ENCODE data around the gene TARS1. TPM values are rescaled to one million over a fixed set of nuclear protein-coding genes. Genes with fewer than 3 reads are reported as not detected.

Gene TARS1
- polyA plus RNA-seq, 2 of the 4 experiments (the other 2 are of a cell fraction): 287 to 398 TPM

DNA sequence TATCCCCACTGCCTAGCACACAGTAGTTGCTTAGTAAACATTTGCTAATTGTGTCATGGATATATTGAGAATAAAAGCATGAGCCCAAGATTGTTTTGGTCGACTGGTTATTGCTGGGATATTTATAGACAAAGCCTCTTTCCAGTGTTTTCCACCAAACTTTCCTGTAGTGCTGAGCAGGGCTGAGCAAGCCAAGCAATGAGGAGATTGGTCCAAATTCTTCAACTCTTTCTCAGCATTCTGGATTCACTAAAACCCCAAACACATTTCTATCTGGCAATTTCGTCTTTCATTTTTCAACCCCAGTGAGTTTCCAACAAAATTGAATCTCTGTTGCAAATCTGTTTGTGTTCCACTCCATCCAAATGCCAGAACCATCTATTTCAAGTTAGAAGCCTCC lies 31.9 kb upstream of the TARS1 start:
- WGBS (ENCODE audit: missing lambda C conversion rate): 42% methylated on average over 2 of the region's 2 CpGs
- ATAC-seq (no peak), FAIRE-seq (no peak)

GRCh38 chr5:33409435-33410170 lies 31.2 kb upstream of the TARS1 start:
- ChIA-PET POLR2A (no interaction called here), CTCF (interaction anchor here (0.9 to 1.5 kb wide), 3 partner anchors 15 to 702 kb away, joined by 3 to 4 read pairs (median 3); no protein-coding TSS in a partner anchor)
- no peak for DNase-seq (ENCODE audit: low read depth in 1 of 2, low spot score in 1 of 2)
- no peaks in the 10 kb centered on the region for H3K4me1 ChIP-seq
- H3K4me3 ChIP-seq: no peak overlapping the region
- WGBS (ENCODE audit: missing lambda C conversion rate): 71% methylated on average over 7 of the region's 7 CpGs
- TF ChIP-seq ZC3H11A (IDR thresholded peaks at IDR 0.05) (no peak), HOXB5 (CRISPR knock-in tag; IDR thresholded peaks at IDR 0.05) (no peak), PHF8 (IDR thresholded peaks at IDR 0.05; ENCODE audit: borderline replicate concordance, low read depth) (no peak), FOSB (CRISPR knock-in tag; IDR thresholded peaks at IDR 0.05) (no peak), BCL3 (IDR thresholded peaks at IDR 0.05) (no peak), FOSL2 (IDR thresholded peaks at IDR 0.05) (no peak), FOSL2 (CRISPR knock-in tag; IDR thresholded peaks at IDR 0.05) (no peak), MYC (IDR thresholded peaks at IDR 0.05; ENCODE audit: borderline replicate concordance, low read length) (no peak), EHF (CRISPR knock-in tag; IDR thresholded peaks at IDR 0.05) (no peak), TP53 (CRISPR knock-in tag; IDR thresholded peaks at IDR 0.05) (no peak), ZNF302 (CRISPR knock-in tag; IDR thresholded peaks at IDR 0.05) (no peak), TFCP2L1 (CRISPR knock-in tag; IDR thresholded peaks at IDR 0.05) (no peak), SMC3 (IDR thresholded peaks at IDR 0.05) (no peak), RFX5 (IDR thresholded peaks at IDR 0.05) (no peak), NFE2L2 (conservative IDR thresholded peaks at IDR 0.05; ENCODE audit: low read length) (no peak), POLR2AphosphoS2 (conservative IDR thresholded peaks at IDR 0.05; ENCODE audit: low read length) (no peak), CBX8 (IDR thresholded peaks at IDR 0.05) (no peak), RNF2 (IDR thresholded peaks at IDR 0.05; ENCODE audit: borderline replicate concordance, low read depth) (no peak), ZFP36 (IDR thresholded peaks at IDR 0.05; ENCODE audit: borderline replicate concordance, partially characterized antibody) (no peak), CTCF (IDR thresholded peaks at IDR 0.05) (no peak)
- TF ChIP-seq, protein P1, sequence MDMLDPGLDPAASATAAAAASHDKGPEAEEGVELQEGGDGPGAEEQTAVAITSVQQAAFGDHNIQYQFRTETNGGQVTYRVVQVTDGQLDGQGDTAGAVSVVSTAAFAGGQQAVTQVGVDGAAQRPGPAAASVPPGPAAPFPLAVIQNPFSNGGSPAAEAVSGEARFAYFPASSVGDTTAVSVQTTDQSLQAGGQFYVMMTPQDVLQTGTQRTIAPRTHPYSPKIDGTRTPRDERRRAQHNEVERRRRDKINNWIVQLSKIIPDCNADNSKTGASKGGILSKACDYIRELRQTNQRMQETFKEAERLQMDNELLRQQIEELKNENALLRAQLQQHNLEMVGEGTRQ (IDR thresholded peaks at IDR 0.05): no peak
- FAIRE-seq: no peak
- H3K9me3 ChIP-seq: no peaks in the 10 kb centered on the region
- ATAC-seq: no peak
- no peak overlapping the region for H3K4me2 ChIP-seq
- no peak overlapping the region for H3K27ac ChIP-seq

More for the DNA sequence above, 31.9 kb upstream of the TARS1 start:
- no peaks in the 10 kb centered on the region for H3K4me1 ChIP-seq
- H3K4me3 ChIP-seq: no peak overlapping the region
- TF ChIP-seq CHD4 (IDR thresholded peaks at IDR 0.05; ENCODE audit: borderline replicate concordance): no peak
- no peak for TF ChIP-seq MYC (IDR thresholded peaks at IDR 0.05; ENCODE audit: borderline replicate concordance, low read length)
- no peak for TF ChIP-seq FOSB (CRISPR knock-in tag; IDR thresholded peaks at IDR 0.05)
- TF ChIP-seq KDM5A (IDR thresholded peaks at IDR 0.05): no peak
- TF ChIP-seq, protein P2, sequence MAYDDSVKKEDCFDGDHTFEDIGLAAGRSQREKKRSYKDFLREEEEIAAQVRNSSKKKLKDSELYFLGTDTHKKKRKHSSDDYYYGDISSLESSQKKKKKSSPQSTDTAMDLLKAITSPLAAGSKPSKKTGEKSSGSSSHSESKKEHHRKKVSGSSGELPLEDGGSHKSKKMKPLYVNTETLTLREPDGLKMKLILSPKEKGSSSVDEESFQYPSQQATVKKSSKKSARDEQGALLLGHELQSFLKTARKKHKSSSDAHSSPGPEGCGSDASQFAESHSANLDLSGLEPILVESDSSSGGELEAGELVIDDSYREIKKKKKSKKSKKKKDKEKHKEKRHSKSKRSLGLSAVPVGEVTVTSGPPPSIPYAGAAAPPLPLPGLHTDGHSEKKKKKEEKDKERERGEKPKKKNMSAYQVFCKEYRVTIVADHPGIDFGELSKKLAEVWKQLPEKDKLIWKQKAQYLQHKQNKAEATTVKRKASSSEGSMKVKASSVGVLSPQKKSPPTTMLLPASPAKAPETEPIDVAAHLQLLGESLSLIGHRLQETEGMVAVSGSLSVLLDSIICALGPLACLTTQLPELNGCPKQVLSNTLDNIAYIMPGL (CRISPR knock-in tag; IDR thresholded peaks at IDR 0.05; ENCODE audit: borderline replicate concordance): no peak
- TF ChIP-seq RFX5 (IDR thresholded peaks at IDR 0.05): no peak
- no peak for TF ChIP-seq HDAC2 (IDR thresholded peaks at IDR 0.05)
- TF ChIP-seq GATA3 (IDR thresholded peaks at IDR 0.05; ENCODE audit: borderline replicate concordance): no peak
- no peak overlapping the region for H3K27ac ChIP-seq
- ChIA-PET CTCF (interaction anchor here (0.9 to 1.2 kb wide), 3 partner anchors 15 to 209 kb away, joined by 3 to 5 read pairs (median 4); no protein-coding TSS in a partner anchor), POLR2A (no interaction called here)
- no peak overlapping the region for H3K4me2 ChIP-seq
- H3K9me3 ChIP-seq: no peaks in the 10 kb centered on the region
- no peak for DNase-seq (ENCODE audit: low read depth in 1 of 2, low spot score in 1 of 2)

All from A549 (cell line).